Endothelial cell (in vitro differentiated cells): ENCODE results near the gene POU5F1. TPM values are rescaled to one million over a fixed set of nuclear protein-coding genes. Genes with fewer than 3 reads are reported as not detected.

ENCODE experiments used
- DNase-seq: peaks from one replicate; pipeline ENCODE4 v3.0.0; 2021; ENCODE audit warnings: low spot score
- H3K27ac Mint-ChIP-seq: one replicate; pipeline ENCODE4 v1.8.0; 2021; ENCODE audit warnings: mixed read lengths, inconsistent platforms; ENCODE audit not compliant: unreplicated experiment
- H3K27me3 Mint-ChIP-seq: one replicate; pipeline ENCODE4 v1.8.0; 2021; ENCODE audit warnings: mild to moderate bottlenecking, moderate library complexity, mixed read lengths, inconsistent platforms; ENCODE audit not compliant: unreplicated experiment
- H3K36me3 Mint-ChIP-seq: one replicate; pipeline ENCODE4 v1.8.0; 2021; ENCODE audit warnings: mild to moderate bottlenecking, low read depth, mixed read lengths, inconsistent platforms; ENCODE audit not compliant: unreplicated experiment
- H3K4me1 Mint-ChIP-seq: one replicate; pipeline ENCODE4 v1.8.0; 2021; ENCODE audit warnings: mild to moderate bottlenecking, mixed read lengths, inconsistent platforms; ENCODE audit not compliant: unreplicated experiment
- H3K4me3 Mint-ChIP-seq: one replicate; pipeline ENCODE4 v1.8.0; 2021; ENCODE audit warnings: mild to moderate bottlenecking, mixed read lengths, inconsistent platforms; ENCODE audit not compliant: unreplicated experiment
- H3K9me3 Mint-ChIP-seq: one replicate; pipeline ENCODE4 v1.8.0; 2021; ENCODE audit warnings: mixed read lengths, inconsistent platforms; ENCODE audit not compliant: unreplicated experiment
- total RNA-seq: library from RNA; stranded (reverse); fragmentation: NEBNext Ultra II Directional; extraction: Animal tissue kit (Norgen Biotek cat#: 25700); gene quantifications from one replicate; pipeline ENCODE4 v1.2.1, GENCODE V29; 2021; ENCODE audit not compliant: unreplicated experiment
- TF ChIP-seq, protein P1 (sequence below): fragments of 200-600 bp; sonication (generic); IDR thresholded peaks from one replicate; pipeline ENCODE4 v1.5.0; 2021; ENCODE audit warnings: antibody characterized with exemption; ENCODE audit not compliant: unreplicated experiment

POU5F1 gene
- total RNA-seq, 1 donor from 2014 or later: 88.7 TPM

DNA sequence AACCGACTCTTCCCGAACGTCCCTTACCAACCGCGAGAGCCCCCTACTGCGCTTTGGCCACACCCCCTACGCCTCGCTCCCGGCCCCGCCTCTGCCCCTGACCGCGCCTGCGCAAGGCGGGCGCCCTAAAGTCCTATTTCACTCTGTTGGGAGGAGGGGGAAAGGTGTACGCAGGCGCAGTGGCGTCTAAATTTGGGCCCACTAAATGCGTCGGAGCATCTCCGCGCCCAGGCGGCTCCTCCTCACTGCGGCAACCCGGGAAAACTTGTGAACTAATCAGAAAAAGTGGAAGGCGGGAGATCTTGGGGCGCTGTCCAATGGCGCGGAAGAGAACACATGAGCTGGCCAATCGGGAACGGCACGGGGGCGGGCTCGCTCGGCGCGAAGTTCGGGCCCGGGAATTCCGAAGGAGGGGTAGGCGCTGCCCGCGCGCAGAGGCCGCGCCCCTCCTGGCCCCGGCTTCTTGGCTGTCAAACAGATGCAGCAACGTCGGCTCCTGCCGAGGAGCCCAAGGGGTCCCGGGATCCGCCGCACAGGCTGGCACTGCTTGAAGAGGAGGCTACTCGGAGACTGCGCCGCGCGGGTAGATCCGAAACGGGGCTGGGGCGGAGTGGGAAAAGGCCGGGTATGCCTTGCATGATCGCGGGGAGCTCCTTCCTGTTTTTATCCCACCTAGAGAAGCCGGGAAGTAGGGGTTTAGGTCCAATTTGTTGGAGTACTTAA lies 12.2 kb downstream of the POU5F1 start, which contains the start of gene TCF19:
TSS of gene TCF19 (plus strand) at position 450 of the 723 bp plus-strand sequence. CDS start 881 bp downstream, outside the sequence.
- Mint-ChIP-seq H3K9me3 (no peaks in the 10 kb centered on the region), H3K36me3 (peaks cover 3% of the 10 kb centered on the region), H3K27ac (peak within 1 kb of the TSS; percentile 92), H3K4me1 (peaks cover 2% of the 10 kb centered on the region), H3K4me3 (peak within 1 kb of the TSS; percentile 97), H3K27me3 (peaks cover 4% of the 10 kb centered on the region)
- TF ChIP-seq, protein P1, sequence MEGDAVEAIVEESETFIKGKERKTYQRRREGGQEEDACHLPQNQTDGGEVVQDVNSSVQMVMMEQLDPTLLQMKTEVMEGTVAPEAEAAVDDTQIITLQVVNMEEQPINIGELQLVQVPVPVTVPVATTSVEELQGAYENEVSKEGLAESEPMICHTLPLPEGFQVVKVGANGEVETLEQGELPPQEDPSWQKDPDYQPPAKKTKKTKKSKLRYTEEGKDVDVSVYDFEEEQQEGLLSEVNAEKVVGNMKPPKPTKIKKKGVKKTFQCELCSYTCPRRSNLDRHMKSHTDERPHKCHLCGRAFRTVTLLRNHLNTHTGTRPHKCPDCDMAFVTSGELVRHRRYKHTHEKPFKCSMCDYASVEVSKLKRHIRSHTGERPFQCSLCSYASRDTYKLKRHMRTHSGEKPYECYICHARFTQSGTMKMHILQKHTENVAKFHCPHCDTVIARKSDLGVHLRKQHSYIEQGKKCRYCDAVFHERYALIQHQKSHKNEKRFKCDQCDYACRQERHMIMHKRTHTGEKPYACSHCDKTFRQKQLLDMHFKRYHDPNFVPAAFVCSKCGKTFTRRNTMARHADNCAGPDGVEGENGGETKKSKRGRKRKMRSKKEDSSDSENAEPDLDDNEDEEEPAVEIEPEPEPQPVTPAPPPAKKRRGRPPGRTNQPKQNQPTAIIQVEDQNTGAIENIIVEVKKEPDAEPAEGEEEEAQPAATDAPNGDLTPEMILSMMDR: no peak
- DNase-seq: peak; percentile 95

DNA sequence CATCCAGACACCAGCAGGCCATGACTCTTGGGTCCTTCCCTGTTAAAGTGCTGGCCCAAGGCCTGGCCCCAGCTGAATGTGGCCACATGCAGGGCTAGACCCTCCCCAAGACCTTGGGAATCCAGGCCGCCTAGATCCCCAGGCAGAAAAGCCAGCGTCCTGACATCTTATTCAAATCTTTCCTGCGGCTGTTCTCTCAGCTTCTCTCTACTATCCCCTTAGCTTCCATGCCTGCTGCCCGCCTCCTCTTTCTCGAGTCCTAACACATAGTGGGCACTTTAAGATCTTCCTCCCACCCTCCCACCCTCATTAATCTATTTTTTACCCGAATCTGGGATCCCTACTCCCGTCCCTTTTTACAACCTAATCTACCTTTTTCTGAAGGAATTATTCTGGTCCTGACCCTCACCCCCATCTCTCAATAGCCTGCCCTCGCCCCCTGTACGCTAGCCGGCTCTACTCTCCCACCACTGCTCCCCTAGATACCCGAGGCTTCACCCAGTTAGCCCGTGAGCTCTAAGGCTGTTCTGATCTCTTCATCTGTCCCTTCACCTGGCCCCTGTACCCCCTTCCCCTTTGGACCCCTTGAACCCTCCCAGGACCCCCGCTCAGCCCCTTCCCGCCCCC lies 12.9 kb downstream of the POU5F1 start, which contains the start of gene CCHCR1:
TSS of gene CCHCR1 (minus strand) at position 290 of the 627 bp plus-strand sequence. CDS start at position 88, 202 bp downstream.
- Mint-ChIP-seq H3K4me1 (peaks cover 2% of the 10 kb centered on the region), H3K9me3 (no peaks in the 10 kb centered on the region), H3K36me3 (peaks cover 3% of the 10 kb centered on the region), H3K4me3 (peak within 1 kb of the TSS; percentile 97), H3K27ac (peak within 1 kb of the TSS; percentile 92), H3K27me3 (peaks cover 4% of the 10 kb centered on the region)
- DNase-seq: no peak
- TF ChIP-seq, protein P1: no peak

DNA sequence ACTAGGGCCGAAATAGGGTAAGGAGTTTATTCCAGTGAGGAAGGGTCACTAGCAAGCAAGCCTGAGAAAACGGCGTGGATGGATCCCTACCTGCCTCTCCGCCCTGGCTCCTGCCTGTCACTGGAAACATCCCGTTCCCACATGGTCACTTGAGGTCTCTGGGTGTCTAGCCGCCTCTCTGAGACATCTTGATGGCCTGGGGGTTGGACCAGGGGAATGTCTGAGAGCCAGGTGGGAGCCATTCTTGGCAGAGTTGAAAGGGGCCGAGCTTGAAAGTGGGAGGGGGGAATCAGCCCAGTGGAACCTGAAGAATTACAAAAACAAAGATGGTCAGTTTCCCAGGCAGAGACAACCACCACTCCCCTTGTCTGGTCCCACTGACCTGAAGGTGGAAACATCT lies 13.8 kb downstream of the POU5F1 start:
- no peaks in the 10 kb centered on the region for H3K9me3 Mint-ChIP-seq
- peaks cover 4% of the 10 kb centered on the region for H3K27me3 Mint-ChIP-seq
- TF ChIP-seq, protein P1: no peak
- H3K36me3 Mint-ChIP-seq: peaks cover 4% of the 10 kb centered on the region
- no peak for DNase-seq
- H3K4me1 Mint-ChIP-seq: peaks cover 2% of the 10 kb centered on the region
- H3K27ac Mint-ChIP-seq: no peak overlapping the region
- no peak overlapping the region for H3K4me3 Mint-ChIP-seq

DNA sequence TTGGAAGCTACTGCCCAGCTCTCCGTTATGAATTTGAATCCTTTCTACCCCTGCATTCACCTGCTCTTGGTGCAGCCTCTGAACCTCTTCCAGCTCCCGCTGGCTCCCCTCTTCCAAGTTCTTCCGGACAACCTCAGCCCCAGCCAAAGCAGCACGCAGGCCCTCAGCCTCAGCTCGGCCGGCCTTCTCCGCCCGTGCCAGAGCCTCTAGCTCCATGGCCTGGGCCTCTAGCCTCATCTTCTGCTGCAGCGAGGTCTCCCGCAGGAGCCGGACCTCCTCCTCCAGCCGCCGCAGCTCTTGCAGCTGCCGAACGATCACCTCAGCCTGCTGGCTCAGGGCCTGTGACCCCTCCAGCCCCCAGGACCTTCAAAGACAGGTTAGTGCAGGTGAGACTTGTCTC lies 16.0 kb downstream of the POU5F1 start:
- DNase-seq: no peak
- TF ChIP-seq, protein P1: no peak
- Mint-ChIP-seq H3K4me1 (peaks cover 2% of the 10 kb centered on the region), H3K36me3 (peaks cover 7% of the 10 kb centered on the region), H3K27me3 (peaks cover 4% of the 10 kb centered on the region), H3K9me3 (no peaks in the 10 kb centered on the region), H3K4me3 (no peak overlapping the region), H3K27ac (no peak overlapping the region)

DNA sequence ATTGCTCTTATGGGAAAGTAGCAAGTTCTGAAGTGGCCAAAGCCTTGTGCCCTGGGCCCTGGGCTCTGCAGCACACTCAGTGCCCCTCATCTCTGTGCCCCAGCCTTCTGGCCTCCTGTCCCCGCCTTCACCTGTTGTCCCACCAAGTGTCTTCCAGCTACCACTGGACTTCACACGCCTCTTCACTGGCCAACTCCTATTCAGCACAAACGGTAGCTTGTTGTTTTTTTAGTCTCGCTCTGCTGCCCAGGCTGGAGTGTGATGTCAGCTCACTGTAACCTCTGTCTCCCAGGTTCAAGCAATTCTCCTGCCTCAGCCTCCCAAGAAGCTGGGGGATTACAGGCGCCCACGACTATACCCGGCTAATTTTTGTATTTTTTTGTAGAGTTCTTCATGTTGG lies 17.7 kb downstream of the POU5F1 start:
- Mint-ChIP-seq H3K4me1 (no peaks in the 10 kb centered on the region), H3K27ac (no peak overlapping the region), H3K9me3 (no peaks in the 10 kb centered on the region), H3K36me3 (peaks cover 7% of the 10 kb centered on the region), H3K4me3 (no peak overlapping the region), H3K27me3 (peaks cover 4% of the 10 kb centered on the region)
- TF ChIP-seq, protein P1: no peak
- DNase-seq: no peak
